Natural killer cell (primary cell): Measurements from ENCODE around the gene ABCG1. TPM values are rescaled to one million over a fixed set of nuclear protein-coding genes. Genes with fewer than 3 reads are reported as not detected.

ENCODE experiments used
- ATAC-seq, 3 donors: fragments of 150-1000 bp in 2 of 3; fragments of 200-7000 bp in 1 of 3; cut with Tn5 transposase; 1 replicate in 1 of 3; 2 replicates in 2 of 3; pipeline ENCODE4 v1.10.0; 2021; ENCODE audit warnings: mild to moderate bottlenecking in 2 of 3, moderate library complexity in 2 of 3
- DNase-seq, 2 donors: peaks; one replicate each; pipeline versions ENCODE4 v3.0.0 to v3.0.0-alpha.2; 2013 to 2021; ENCODE audit warnings: mixed read lengths in 1 of 2
- H3K27ac ChIP-seq: one replicate; pipeline ENCODE4 v1.5.1; 2013; ENCODE audit warnings: mild to moderate bottlenecking, low read length
- H3K27me3 ChIP-seq: one replicate; pipeline ENCODE4 v1.6.1; 2013; ENCODE audit warnings: low read length; ENCODE audit not compliant: control insufficient read depth, insufficient read depth
- H3K36me3 ChIP-seq: one replicate; pipeline ENCODE4 v1.6.1; 2013; ENCODE audit warnings: low read length; ENCODE audit not compliant: control insufficient read depth, insufficient read depth
- H3K4me1 ChIP-seq: one replicate; pipeline ENCODE4 v1.6.1; 2013; ENCODE audit warnings: low read length; ENCODE audit not compliant: control insufficient read depth, insufficient read depth
- H3K4me3 ChIP-seq: one replicate; pipeline ENCODE4 v1.5.1; 2013; ENCODE audit warnings: low read length
- H3K9me3 ChIP-seq: one replicate; pipeline ENCODE4 v1.6.1; 2013; ENCODE audit warnings: low read length; ENCODE audit not compliant: control insufficient read depth, insufficient read depth
- H3K27ac Mint-ChIP-seq, 2 donors: one replicate each; pipeline ENCODE4 v1.8.0; 2022; ENCODE audit warnings: mild to moderate bottlenecking in 2 of 2, mixed read lengths in 2 of 2, moderate library complexity in 1 of 2
- H3K27me3 Mint-ChIP-seq, 2 donors: one replicate each; pipeline ENCODE4 v1.8.0; 2022; ENCODE audit warnings: low read depth in 2 of 2, mixed read lengths in 2 of 2
- H3K36me3 Mint-ChIP-seq: one replicate; pipeline ENCODE4 v1.8.0; 2022; ENCODE audit warnings: mixed read lengths
- H3K4me1 Mint-ChIP-seq, 2 donors: one replicate each; pipeline ENCODE4 v1.8.0; 2022; ENCODE audit warnings: mixed read lengths in 2 of 2
- H3K4me3 Mint-ChIP-seq: one replicate; pipeline ENCODE4 v1.8.0; 2022; ENCODE audit warnings: mild to moderate bottlenecking, moderate library complexity, mixed read lengths
- H3K9me3 Mint-ChIP-seq, 2 donors: one replicate each; pipeline ENCODE4 v1.8.0; 2022; ENCODE audit warnings: mixed read lengths in 2 of 2
- WGBS: methylation state at CpG from one replicate; pipeline ENCODE4 v1.1.7; 2013; ENCODE audit warnings: missing lambda C conversion rate; ENCODE audit not compliant: insufficient coverage; 5-methylcytosine and 5-hydroxymethylcytosine counted together
- intact Hi-C: fragments of 100-400 bp; cut with micrococcal nuclease; formaldehyde crosslinking; loops from one replicate; pipeline ENCODE4 v1.14.2; 2022
- total RNA-seq, 4 donors: library from RNA; stranded (reverse); fragments of 120-200 nt in 1 of 4; gene quantifications; one replicate each; pipeline versions ENCODE4 v1.2.3 to v1.2.4, GENCODE V29; 2013 to 2022
- TF ChIP-seq, protein P1 (sequence below): fragments of 200-600 bp; IDR thresholded peaks from one replicate; pipeline ENCODE4 v1.8.0; 2022; ENCODE audit warnings: antibody characterized with exemption

The ABCG1 gene
- total RNA-seq, 3 donors from 2014 or later (not counting 1 experiment from before 2014, with no cell fraction given) = 10.4 to 14.7 (median 13.8) TPM

DNA sequence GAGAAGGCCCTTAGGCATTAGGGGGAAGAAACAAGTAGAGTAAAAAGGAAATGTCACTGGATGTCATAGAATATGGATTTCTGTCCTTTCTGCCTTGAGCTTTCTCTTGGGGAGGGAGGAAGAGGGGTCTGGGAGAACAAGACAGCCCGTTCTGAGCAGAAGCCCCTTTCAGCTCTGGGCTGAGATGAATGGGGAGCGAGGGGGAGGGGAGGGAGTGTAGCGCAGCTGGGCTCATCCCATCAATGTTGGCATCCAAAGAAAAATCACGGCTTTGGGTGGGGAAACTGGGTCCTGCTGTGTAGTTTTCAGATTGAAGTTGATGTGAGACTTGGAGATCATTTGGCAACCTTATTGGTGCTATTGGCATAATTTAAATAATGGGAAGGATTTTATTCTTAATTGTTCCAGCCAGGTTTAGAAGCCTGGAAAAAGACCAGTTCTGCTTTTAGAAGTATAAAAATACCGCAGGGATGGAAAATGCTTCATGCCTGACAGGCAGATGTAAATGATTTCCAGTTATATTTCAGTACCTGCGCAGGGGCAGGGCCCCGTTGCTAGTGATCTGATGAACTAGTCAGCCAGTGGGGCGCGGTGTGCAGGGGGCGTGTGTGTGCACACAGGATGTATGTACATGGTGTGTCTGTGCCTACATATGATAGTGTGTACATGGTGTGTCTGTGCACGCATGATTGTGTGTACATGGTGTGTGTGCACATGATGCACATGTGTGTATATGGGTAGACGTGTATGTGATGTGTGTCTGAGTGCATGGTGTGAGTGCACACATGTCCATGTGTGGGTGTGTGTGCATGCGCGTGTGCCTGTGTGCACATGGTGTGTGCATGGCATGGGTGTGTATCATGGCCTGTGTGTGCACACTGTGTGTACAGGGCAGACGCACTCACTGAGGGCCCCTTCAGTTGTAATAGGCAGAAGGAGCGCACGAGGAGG is 36.0 kb downstream of the ABCG1 start:
- DNase-seq (no peak), ATAC-seq (no peak)
- intact Hi-C loops = no loop called here
- H3K36me3 Mint-ChIP-seq = no peaks in the 10 kb centered on the region
- Histone ChIP-seq H3K27ac (no peak overlapping the region), H3K4me3 (no peak overlapping the region), H3K4me1 (peaks cover 24% of the 10 kb centered on the region), H3K27me3 (no peaks in the 10 kb centered on the region), H3K36me3 (no peaks in the 10 kb centered on the region), H3K9me3 (no peaks in the 10 kb centered on the region)
- H3K9me3 Mint-ChIP-seq = no peaks in the 10 kb centered on the region
- peaks cover 6 to 39% of the 10 kb centered on the region in 2 donors for H3K4me1 Mint-ChIP-seq
- no peak overlapping the region for H3K27ac Mint-ChIP-seq
- 83% methylated on average over 17 of the region's 17 CpGs for WGBS
- peaks cover 3 to 6% of the 10 kb centered on the region in 2 donors for H3K27me3 Mint-ChIP-seq
- TF ChIP-seq, protein P1, sequence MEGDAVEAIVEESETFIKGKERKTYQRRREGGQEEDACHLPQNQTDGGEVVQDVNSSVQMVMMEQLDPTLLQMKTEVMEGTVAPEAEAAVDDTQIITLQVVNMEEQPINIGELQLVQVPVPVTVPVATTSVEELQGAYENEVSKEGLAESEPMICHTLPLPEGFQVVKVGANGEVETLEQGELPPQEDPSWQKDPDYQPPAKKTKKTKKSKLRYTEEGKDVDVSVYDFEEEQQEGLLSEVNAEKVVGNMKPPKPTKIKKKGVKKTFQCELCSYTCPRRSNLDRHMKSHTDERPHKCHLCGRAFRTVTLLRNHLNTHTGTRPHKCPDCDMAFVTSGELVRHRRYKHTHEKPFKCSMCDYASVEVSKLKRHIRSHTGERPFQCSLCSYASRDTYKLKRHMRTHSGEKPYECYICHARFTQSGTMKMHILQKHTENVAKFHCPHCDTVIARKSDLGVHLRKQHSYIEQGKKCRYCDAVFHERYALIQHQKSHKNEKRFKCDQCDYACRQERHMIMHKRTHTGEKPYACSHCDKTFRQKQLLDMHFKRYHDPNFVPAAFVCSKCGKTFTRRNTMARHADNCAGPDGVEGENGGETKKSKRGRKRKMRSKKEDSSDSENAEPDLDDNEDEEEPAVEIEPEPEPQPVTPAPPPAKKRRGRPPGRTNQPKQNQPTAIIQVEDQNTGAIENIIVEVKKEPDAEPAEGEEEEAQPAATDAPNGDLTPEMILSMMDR = no peak
- H3K4me3 Mint-ChIP-seq = no peak overlapping the region

DNA sequence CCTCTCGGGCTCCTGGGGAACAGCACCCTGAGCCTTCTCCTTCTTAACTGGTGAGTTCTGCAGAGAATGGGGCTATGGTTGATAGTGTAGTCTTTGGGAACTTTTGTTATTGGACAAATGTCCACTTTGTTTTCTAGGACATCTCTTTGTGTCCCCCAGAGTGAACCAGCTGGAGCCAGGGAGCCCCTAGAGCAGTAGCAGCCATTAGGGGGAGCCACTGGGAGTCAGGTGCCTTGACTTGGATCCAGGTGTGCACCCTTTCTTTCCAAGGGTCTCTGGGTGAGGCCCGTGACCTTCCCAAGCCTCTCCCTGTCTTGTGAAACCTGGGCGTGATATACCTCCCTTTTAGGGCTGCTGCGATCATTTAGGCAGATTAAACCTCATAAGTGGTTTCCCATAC is 36.9 kb downstream of the ABCG1 start:
- WGBS = 98% methylated on average over 4 of the region's 4 CpGs
- no peak for DNase-seq
- ATAC-seq = no peak
- TF ChIP-seq, protein P1 = no peak
- Histone ChIP-seq H3K4me1 (peaks cover 25% of the 10 kb centered on the region), H3K27me3 (no peaks in the 10 kb centered on the region), H3K27ac (no peak overlapping the region), H3K9me3 (no peaks in the 10 kb centered on the region), H3K36me3 (no peaks in the 10 kb centered on the region), H3K4me3 (no peak overlapping the region)
- intact Hi-C loops = no loop called here
- Mint-ChIP-seq H3K4me1 (peaks cover 6 to 38% of the 10 kb centered on the region in 2 donors), H3K27me3 (peaks cover 3 to 6% of the 10 kb centered on the region in 2 donors), H3K4me3 (no peak overlapping the region), H3K9me3 (no peaks in the 10 kb centered on the region), H3K36me3 (no peaks in the 10 kb centered on the region), H3K27ac (no peak overlapping the region)

- intact Hi-C loops = no loop called here
- no peaks in the 10 kb centered on the region for H3K36me3 Mint-ChIP-seq
- peaks cover 6 to 33% of the 10 kb centered on the region in 2 donors for H3K4me1 Mint-ChIP-seq
- H3K27me3 Mint-ChIP-seq = peaks cover 3 to 6% of the 10 kb centered on the region in 2 donors
- Histone ChIP-seq H3K4me1 (peaks cover 25% of the 10 kb centered on the region), H3K9me3 (no peaks in the 10 kb centered on the region), H3K36me3 (no peaks in the 10 kb centered on the region), H3K4me3 (no peak overlapping the region), H3K27me3 (no peaks in the 10 kb centered on the region), H3K27ac (no peak overlapping the region)
- TF ChIP-seq, protein P1 = no peak
- no peak overlapping the region for H3K27ac Mint-ChIP-seq
- no peak overlapping the region for H3K4me3 Mint-ChIP-seq
- DNase-seq (no peak), ATAC-seq (no peak)
- H3K9me3 Mint-ChIP-seq = no peaks in the 10 kb centered on the region
- 98% methylated on average over 4 of the region's 4 CpGs for WGBS
Observed at GRCh38 chr21:42256316-42256715, 37.4 kb downstream of the ABCG1 start.
